ENCODE results near the gene ADCY5. TPM values are rescaled to one million over a fixed set of nuclear protein-coding genes. Genes with fewer than 3 reads are reported as not detected.

Gene ADCY5
- total RNA-seq, 4 donors from 2014 or later: 13.3 to 27.4 (median 21.7) TPM

GRCh38 chr3:123416647-123417046, 32.2 kb downstream of the ADCY5 start:
- peak overlapping the region in 2 of 4 donors; percentile 43 for H3K27ac ChIP-seq

DNA sequence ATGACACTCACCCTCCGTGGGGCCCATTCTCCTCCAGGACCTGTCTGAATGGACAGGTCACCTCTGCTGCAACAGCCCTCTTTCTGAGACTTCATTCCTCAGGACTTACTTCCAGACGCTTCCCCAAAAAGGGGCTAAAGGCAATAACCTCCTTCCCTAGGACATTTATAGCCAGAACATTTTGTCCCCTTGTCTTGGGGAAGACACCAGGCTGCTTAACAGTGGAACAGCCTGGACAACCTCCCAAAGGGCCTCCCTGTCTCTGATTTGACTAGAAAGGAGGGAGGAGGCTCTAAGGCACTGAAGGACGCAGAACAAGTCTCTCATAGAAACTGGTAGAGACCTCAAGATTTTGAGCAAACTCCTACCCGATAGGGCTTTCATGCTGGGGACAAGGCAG, 32.7 kb downstream of the ADCY5 start:
- no peak for DNase-seq (ENCODE audit: low spot score in 2 of 2)
- Histone ChIP-seq H3K9me3 (no peaks in the 10 kb centered on the region), H3K4me1 (peaks cover 0 to 30% (median 8%) of the 10 kb centered on the region in 4 donors), H3K4me3 (no peak overlapping the region), H3K27me3 (no peaks in the 10 kb centered on the region), H3K36me3 (no peaks in the 10 kb centered on the region), H3K27ac (peak overlapping the region in 2 of 4 donors; percentile 43)
- WGBS, 2 donors: 78 to 80% methylated on average over 4 of the region's 4 CpGs
- TF ChIP-seq EP300 (IDR thresholded peaks at IDR 0.05): peak; percentile 46 to 47
- TF ChIP-seq POLR2A (IDR thresholded peaks at IDR 0.05): no peak

More at GRCh38 chr3:123416647-123417046, 32.2 kb downstream of the ADCY5 start:
- no peaks in the 10 kb centered on the region for H3K36me3 ChIP-seq
- no peak for DNase-seq (ENCODE audit: low spot score in 2 of 2)
- no peaks in the 10 kb centered on the region for H3K27me3 ChIP-seq
- no peaks in the 10 kb centered on the region for H3K9me3 ChIP-seq
- H3K4me1 ChIP-seq: peaks cover 0 to 31% (median 10%) of the 10 kb centered on the region in 4 donors
- 76 to 84% methylated on average over 6 of the region's 6 CpGs for WGBS, 2 donors
- no peak overlapping the region for H3K4me3 ChIP-seq
- TF ChIP-seq POLR2A (IDR thresholded peaks at IDR 0.05): no peak
- TF ChIP-seq CTCF (IDR thresholded peaks at IDR 0.05): no peak
- no peak for TF ChIP-seq EP300 (IDR thresholded peaks at IDR 0.05)

DNA sequence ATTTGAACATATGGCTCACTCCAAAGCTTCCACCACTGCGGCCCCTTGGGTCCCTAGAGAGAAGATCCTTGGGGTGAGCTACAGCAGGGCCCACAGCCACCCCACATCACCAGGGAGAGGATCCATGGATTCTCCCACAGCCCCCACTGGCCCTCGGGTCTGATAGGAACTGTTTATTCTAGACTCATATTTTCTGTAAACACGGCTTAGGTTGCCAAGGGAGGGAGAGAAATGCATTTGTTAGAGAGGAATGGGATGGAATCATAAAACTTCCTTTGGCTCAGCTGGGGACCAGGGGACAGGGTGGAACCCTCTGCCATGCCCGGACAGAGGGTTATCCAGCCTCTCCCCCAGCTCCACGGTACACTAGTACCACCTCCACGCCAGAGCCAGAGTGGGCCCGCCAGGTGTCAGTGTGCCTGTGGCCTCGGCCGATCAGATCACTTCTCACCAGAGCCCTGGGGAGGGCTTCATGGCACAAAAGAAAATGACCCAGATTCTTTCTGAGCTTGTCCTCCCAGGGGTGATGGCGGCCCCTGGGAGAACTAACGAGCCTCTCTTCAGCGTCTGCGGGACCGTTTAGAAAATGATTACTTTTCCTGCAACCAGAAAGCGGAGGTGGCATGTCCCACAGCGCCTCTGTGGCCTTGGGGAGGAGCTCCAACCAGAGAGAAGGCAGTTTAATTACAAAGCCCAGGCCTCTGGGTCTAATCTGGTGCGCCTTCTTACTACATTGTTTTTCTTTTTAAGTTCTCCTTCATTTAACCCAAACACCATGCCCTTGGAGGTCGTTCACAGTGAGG, 33.7 kb downstream of the ADCY5 start:
- no peak for DNase-seq (ENCODE audit: low spot score in 2 of 2)
- H3K4me1 ChIP-seq: peaks cover 0 to 30% (median 8%) of the 10 kb centered on the region in 4 donors

GRCh38 chr3:123412811-123413604, 35.9 kb downstream of the ADCY5 start:
- TF ChIP-seq EP300 (IDR thresholded peaks at IDR 0.05) (no peak), POLR2A (IDR thresholded peaks at IDR 0.05) (no peak), CTCF (IDR thresholded peaks at IDR 0.05) (no peak)
- Histone ChIP-seq H3K4me1 (peaks cover 0 to 32% (median 8%) of the 10 kb centered on the region in 4 donors), H3K27me3 (no peaks in the 10 kb centered on the region), H3K27ac (peak overlapping the region; percentile 37 to 78 (median 65)), H3K4me3 (peak overlapping the region in 2 of 4 donors; percentile 23 to 36), H3K9me3 (no peaks in the 10 kb centered on the region), H3K36me3 (no peaks in the 10 kb centered on the region)
- peak; percentile 24 for DNase-seq (ENCODE audit: low spot score in 2 of 2)
- 30 to 37% methylated on average over 21 of the region's 21 CpGs for WGBS, 2 donors

More for the DNA sequence above, 33.7 kb downstream of the ADCY5 start:
- TF ChIP-seq EP300 (IDR thresholded peaks at IDR 0.05) (no peak), CTCF (IDR thresholded peaks at IDR 0.05) (no peak), POLR2A (IDR thresholded peaks at IDR 0.05) (no peak)
- Histone ChIP-seq H3K27me3 (no peaks in the 10 kb centered on the region), H3K27ac (peak overlapping the region in 3 of 4 donors; percentile 17 to 44 (median 27)), H3K9me3 (no peaks in the 10 kb centered on the region), H3K4me3 (no peak overlapping the region), H3K36me3 (no peaks in the 10 kb centered on the region)
- WGBS, 2 donors: 73% methylated on average over 18 of the region's 18 CpGs

DNA sequence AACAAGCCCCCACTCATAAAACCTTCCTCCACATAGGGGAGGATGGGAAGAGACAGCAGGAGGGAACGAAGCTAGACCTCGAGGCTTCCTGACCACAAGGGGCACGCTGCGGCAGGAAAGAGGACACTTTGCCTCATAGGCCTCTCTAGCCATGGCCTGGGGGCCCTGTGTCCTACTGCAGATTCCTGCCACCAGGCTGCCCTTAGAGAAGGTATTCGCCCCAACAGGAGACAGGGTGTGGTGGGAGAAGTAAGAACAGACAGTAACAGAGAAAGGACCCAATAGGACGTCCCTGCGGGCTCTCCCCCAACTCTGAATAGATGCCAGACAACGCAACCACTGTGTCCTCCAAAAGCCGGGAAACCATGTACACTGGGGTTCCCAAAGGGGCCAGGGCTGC, 36.8 kb downstream of the ADCY5 start:
- Histone ChIP-seq H3K4me3 (peak overlapping the region in 1 of 4 donors; percentile 36), H3K27me3 (no peaks in the 10 kb centered on the region), H3K9me3 (no peaks in the 10 kb centered on the region), H3K36me3 (no peaks in the 10 kb centered on the region), H3K27ac (peak overlapping the region in 3 of 4 donors; percentile 53 to 78 (median 77)), H3K4me1 (peaks cover 0 to 32% (median 8%) of the 10 kb centered on the region in 4 donors)
- no peak for DNase-seq (ENCODE audit: low spot score in 2 of 2)
- TF ChIP-seq EP300 (IDR thresholded peaks at IDR 0.05): no peak
- TF ChIP-seq POLR2A (IDR thresholded peaks at IDR 0.05): no peak
- TF ChIP-seq CTCF (IDR thresholded peaks at IDR 0.05): peak in 1 of 5 experiments; percentile 18
- whole genome bisulfite sequencing, 2 donors: 50 to 56% methylated on average over 9 of the region's 9 CpGs
